Measurements from ENCODE around the gene DPEP2NB. TPM values are rescaled to one million over a fixed set of nuclear protein-coding genes. Genes with fewer than 3 reads are reported as not detected.

DPEP2NB gene
- total RNA-seq, 4 donors from 2014 or later, result not detected

GRCh38 chr16:67982011-67982696 is 33.6 kb downstream of the DPEP2NB start:
- H3K4me3 ChIP-seq (ENCODE audit: low read depth, poor library complexity, severe bottlenecking), result no peak overlapping the region
- 94 to 96% methylated on average over 44 to 49 of the region's 49 CpGs for WGBS, 2 donors
- intact Hi-C loops (cut with DNase I; ENCODE audit: low total_unique reads), result no loop called here
- TF ChIP-seq, protein P1, sequence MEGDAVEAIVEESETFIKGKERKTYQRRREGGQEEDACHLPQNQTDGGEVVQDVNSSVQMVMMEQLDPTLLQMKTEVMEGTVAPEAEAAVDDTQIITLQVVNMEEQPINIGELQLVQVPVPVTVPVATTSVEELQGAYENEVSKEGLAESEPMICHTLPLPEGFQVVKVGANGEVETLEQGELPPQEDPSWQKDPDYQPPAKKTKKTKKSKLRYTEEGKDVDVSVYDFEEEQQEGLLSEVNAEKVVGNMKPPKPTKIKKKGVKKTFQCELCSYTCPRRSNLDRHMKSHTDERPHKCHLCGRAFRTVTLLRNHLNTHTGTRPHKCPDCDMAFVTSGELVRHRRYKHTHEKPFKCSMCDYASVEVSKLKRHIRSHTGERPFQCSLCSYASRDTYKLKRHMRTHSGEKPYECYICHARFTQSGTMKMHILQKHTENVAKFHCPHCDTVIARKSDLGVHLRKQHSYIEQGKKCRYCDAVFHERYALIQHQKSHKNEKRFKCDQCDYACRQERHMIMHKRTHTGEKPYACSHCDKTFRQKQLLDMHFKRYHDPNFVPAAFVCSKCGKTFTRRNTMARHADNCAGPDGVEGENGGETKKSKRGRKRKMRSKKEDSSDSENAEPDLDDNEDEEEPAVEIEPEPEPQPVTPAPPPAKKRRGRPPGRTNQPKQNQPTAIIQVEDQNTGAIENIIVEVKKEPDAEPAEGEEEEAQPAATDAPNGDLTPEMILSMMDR (IDR thresholded peaks at IDR 0.05), result no peak
- no peak for TF ChIP-seq POLR2A (IDR thresholded peaks at IDR 0.05)
- DNase-seq (ENCODE audit: low spot score in 2 of 2), result no peak

- WGBS, 2 donors, result 67 to 68% methylated on average over 56 to 59 of the region's 62 CpGs
- TF ChIP-seq, protein P1 (IDR thresholded peaks at IDR 0.05), result no peak
- TF ChIP-seq POLR2A (IDR thresholded peaks at IDR 0.05), result no peak
- no peak within 1 kb of the TSS for H3K4me3 ChIP-seq (ENCODE audit: low read depth, poor library complexity, severe bottlenecking)
- no peak for DNase-seq (ENCODE audit: low spot score in 2 of 2)
- intact Hi-C loops (cut with DNase I; ENCODE audit: low total_unique reads), result no loop called here
These were observed 35.6 kb downstream of the DPEP2NB start, which contains the start of gene DPEP3 for GRCh38 chr16:67979955-67980678. Gene DPEP3, minus strand, starts transcription at chr16:67980499. Its CDS starts 119 bp downstream, at chr16:67980380.

GRCh38 chr16:67977469-67978227 is 38.1 kb downstream of the DPEP2NB start:
- WGBS, 2 donors, result 91 to 93% methylated on average over 7 of the region's 9 CpGs
- TF ChIP-seq POLR2A (IDR thresholded peaks at IDR 0.05), result no peak
- TF ChIP-seq, protein P1 (IDR thresholded peaks at IDR 0.05), result no peak
- DNase-seq (ENCODE audit: low spot score in 2 of 2), result no peak
- no peak overlapping the region for H3K4me3 ChIP-seq (ENCODE audit: low read depth, poor library complexity, severe bottlenecking)
- intact Hi-C loops (cut with DNase I; ENCODE audit: low total_unique reads), result no loop called here

GRCh38 chr16:67977005-67977404 is 38.7 kb downstream of the DPEP2NB start:
- intact Hi-C loops (cut with DNase I; ENCODE audit: low total_unique reads), result no loop called here
- no peak for TF ChIP-seq POLR2A (IDR thresholded peaks at IDR 0.05)
- TF ChIP-seq, protein P1 (IDR thresholded peaks at IDR 0.05), result no peak
- no peak for DNase-seq (ENCODE audit: low spot score in 2 of 2)
- H3K4me3 ChIP-seq (ENCODE audit: low read depth, poor library complexity, severe bottlenecking), result no peak overlapping the region
- 54 to 72% methylated on average over 3 to 5 of the region's 5 CpGs for WGBS, 2 donors

DNA sequence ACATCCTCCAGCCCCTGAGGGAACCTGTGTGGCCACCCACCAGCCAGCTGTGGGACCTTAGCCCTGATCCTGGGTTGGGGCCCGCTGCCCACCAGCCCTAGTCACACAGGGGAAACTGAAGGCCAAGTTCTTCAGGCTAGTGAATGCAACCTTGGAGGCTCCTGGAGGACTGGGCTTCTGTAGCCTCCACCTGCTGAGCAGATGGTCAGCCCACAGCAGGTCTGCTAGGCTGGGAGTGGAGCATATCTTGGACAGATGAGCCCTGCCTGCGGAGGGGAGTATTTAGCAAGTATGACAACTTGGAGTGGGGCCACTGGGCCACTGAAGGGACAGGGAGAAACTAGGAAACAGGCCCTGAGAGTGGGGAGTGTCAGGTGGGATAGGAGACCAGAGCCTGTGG is 39.5 kb downstream of the DPEP2NB start:
- no peak for TF ChIP-seq POLR2A (IDR thresholded peaks at IDR 0.05)
- TF ChIP-seq, protein P1 (IDR thresholded peaks at IDR 0.05), result no peak
- intact Hi-C loops (cut with DNase I; ENCODE audit: low total_unique reads), result no loop called here
- WGBS, 2 donors, result 90 to 97% methylated on average over 2 of the region's 2 CpGs

More for the DNA sequence above, 39.5 kb downstream of the DPEP2NB start:
- DNase-seq (ENCODE audit: low spot score in 2 of 2), result no peak
- no peak overlapping the region for H3K4me3 ChIP-seq (ENCODE audit: low read depth, poor library complexity, severe bottlenecking)
